K562 (cell line): ENCODE results near the gene LIPI. TPM values are rescaled to one million over a fixed set of nuclear protein-coding genes. Genes with fewer than 3 reads are reported as not detected.

Source experiments
- GATA2 ChIP-seq: sonication (generic); formaldehyde crosslinking; IDR thresholded peaks from 2 replicates; pipeline ENCODE4 v1.4.0; 2020; ENCODE audit warnings: mild to moderate bottlenecking, missing genetic modification reagents
- KHSRP ChIP-seq: fragments of 450-650 bp; IDR thresholded peaks from 2 replicates; pipeline ENCODE4 v1.6.1; 2017
- SRSF1 ChIP-seq: fragments of 200-400 bp; formaldehyde crosslinking; IDR thresholded peaks from 2 replicates; pipeline ENCODE4 v1.6.1; 2017; ENCODE audit warnings: mild to moderate bottlenecking, low read depth, low read length, moderate library complexity
- TGIF2 ChIP-seq: sonication (generic); formaldehyde crosslinking; IDR thresholded peaks from 2 replicates; pipeline ENCODE4 v1.8.1; 2022; ENCODE audit warnings: mild to moderate bottlenecking, missing genetic modification reagents, moderate library complexity
- ZNF24 ChIP-seq: fragments of 450-650 bp; IDR thresholded peaks from 2 replicates; pipeline ENCODE4 v1.6.1; 2016
- polyA plus RNA-seq, 8 experiments: library from polyadenylated mRNA; depleted of rRNA in 4 of 8; stranded (reverse) in 5 of 8; unstranded in 3 of 8; fragments of >200 nt; fragmentation: Nextera tagmentation in 2 of 8; fragmentation: Illumina TruSeq in 1 of 8; extraction: Ambion mirVana in 2 of 8; extraction: Trizol in 1 of 8; gene quantifications; 2 replicates each; pipeline versions ENCODE4 v1.2.1 to v1.2.3, GENCODE V29; 2011 to 2014; ENCODE audit warnings: inconsistent platforms in 1 of 8, missing spikeins in 1 of 8
- total RNA-seq, 7 experiments: library from RNA; depleted of rRNA in 6 of 7; stranded (reverse); fragments of >200 nt in 6 of 7; fragmentation: Illumina TruSeq in 2 of 7; extraction: Trizol in 2 of 7; gene quantifications; 2 replicates each; pipeline versions ENCODE4 v1.2.1 to v1.2.3, GENCODE V29; 2011 to 2021; ENCODE audit warnings: low replicate concordance in 1 of 7
- TF ChIP-seq, protein P1 (sequence below): fragments of 200-600 bp; sonication (generic); IDR thresholded peaks from one replicate; pipeline ENCODE4 v1.6.1; 2012; ENCODE audit warnings: mild to moderate bottlenecking, low read depth, low read length, inconsistent platforms
- TF ChIP-seq, protein P2 (sequence below): sonication (generic); formaldehyde crosslinking; IDR thresholded peaks from 2 replicates; pipeline ENCODE4 v1.9.0; 2022; ENCODE audit warnings: mild to moderate bottlenecking, missing genetic modification reagents

Gene LIPI
- total and polyA plus RNA-seq, 9 of the 15 experiments (the other 6 are each of a cell fraction or from before 2014, with no cell fraction given): not detected

DNA sequence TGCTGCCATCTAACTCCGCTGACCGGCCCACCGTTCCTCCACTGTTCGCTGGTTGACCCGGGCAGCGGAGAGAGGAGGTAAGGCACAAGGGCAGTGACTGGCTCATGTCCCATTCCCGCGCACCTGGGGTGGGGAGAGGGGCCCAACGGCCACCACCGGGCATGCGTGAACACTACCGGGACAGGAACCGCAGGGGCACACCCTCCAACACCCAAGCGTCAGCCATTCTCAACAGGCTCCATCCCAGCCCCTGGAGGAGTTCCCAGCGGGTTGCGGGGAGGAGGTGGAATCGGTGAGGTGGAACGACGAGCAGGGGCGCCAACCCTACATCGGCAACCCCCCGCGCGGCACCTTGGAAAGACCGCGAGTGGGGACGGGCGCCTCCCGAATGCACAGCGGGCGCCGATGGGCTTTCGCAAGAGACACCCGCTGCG lies 126.7 kb downstream of the LIPI start (continued):
- TF ChIP-seq, protein P1, sequence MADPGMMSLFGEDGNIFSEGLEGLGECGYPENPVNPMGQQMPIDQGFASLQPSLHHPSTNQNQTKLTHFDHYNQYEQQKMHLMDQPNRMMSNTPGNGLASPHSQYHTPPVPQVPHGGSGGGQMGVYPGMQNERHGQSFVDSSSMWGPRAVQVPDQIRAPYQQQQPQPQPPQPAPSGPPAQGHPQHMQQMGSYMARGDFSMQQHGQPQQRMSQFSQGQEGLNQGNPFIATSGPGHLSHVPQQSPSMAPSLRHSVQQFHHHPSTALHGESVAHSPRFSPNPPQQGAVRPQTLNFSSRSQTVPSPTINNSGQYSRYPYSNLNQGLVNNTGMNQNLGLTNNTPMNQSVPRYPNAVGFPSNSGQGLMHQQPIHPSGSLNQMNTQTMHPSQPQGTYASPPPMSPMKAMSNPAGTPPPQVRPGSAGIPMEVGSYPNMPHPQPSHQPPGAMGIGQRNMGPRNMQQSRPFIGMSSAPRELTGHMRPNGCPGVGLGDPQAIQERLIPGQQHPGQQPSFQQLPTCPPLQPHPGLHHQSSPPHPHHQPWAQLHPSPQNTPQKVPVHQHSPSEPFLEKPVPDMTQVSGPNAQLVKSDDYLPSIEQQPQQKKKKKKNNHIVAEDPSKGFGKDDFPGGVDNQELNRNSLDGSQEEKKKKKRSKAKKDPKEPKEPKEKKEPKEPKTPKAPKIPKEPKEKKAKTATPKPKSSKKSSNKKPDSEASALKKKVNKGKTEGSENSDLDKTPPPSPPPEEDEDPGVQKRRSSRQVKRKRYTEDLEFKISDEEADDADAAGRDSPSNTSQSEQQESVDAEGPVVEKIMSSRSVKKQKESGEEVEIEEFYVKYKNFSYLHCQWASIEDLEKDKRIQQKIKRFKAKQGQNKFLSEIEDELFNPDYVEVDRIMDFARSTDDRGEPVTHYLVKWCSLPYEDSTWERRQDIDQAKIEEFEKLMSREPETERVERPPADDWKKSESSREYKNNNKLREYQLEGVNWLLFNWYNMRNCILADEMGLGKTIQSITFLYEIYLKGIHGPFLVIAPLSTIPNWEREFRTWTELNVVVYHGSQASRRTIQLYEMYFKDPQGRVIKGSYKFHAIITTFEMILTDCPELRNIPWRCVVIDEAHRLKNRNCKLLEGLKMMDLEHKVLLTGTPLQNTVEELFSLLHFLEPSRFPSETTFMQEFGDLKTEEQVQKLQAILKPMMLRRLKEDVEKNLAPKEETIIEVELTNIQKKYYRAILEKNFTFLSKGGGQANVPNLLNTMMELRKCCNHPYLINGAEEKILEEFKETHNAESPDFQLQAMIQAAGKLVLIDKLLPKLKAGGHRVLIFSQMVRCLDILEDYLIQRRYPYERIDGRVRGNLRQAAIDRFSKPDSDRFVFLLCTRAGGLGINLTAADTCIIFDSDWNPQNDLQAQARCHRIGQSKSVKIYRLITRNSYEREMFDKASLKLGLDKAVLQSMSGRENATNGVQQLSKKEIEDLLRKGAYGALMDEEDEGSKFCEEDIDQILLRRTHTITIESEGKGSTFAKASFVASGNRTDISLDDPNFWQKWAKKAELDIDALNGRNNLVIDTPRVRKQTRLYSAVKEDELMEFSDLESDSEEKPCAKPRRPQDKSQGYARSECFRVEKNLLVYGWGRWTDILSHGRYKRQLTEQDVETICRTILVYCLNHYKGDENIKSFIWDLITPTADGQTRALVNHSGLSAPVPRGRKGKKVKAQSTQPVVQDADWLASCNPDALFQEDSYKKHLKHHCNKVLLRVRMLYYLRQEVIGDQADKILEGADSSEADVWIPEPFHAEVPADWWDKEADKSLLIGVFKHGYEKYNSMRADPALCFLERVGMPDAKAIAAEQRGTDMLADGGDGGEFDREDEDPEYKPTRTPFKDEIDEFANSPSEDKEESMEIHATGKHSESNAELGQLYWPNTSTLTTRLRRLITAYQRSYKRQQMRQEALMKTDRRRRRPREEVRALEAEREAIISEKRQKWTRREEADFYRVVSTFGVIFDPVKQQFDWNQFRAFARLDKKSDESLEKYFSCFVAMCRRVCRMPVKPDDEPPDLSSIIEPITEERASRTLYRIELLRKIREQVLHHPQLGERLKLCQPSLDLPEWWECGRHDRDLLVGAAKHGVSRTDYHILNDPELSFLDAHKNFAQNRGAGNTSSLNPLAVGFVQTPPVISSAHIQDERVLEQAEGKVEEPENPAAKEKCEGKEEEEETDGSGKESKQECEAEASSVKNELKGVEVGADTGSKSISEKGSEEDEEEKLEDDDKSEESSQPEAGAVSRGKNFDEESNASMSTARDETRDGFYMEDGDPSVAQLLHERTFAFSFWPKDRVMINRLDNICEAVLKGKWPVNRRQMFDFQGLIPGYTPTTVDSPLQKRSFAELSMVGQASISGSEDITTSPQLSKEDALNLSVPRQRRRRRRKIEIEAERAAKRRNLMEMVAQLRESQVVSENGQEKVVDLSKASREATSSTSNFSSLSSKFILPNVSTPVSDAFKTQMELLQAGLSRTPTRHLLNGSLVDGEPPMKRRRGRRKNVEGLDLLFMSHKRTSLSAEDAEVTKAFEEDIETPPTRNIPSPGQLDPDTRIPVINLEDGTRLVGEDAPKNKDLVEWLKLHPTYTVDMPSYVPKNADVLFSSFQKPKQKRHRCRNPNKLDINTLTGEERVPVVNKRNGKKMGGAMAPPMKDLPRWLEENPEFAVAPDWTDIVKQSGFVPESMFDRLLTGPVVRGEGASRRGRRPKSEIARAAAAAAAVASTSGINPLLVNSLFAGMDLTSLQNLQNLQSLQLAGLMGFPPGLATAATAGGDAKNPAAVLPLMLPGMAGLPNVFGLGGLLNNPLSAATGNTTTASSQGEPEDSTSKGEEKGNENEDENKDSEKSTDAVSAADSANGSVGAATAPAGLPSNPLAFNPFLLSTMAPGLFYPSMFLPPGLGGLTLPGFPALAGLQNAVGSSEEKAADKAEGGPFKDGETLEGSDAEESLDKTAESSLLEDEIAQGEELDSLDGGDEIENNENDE: no peak
- TF ChIP-seq TGIF2: no peak
- TF ChIP-seq SRSF1: no peak
- no peak for TF ChIP-seq ZNF24
- TF ChIP-seq, protein P2, sequence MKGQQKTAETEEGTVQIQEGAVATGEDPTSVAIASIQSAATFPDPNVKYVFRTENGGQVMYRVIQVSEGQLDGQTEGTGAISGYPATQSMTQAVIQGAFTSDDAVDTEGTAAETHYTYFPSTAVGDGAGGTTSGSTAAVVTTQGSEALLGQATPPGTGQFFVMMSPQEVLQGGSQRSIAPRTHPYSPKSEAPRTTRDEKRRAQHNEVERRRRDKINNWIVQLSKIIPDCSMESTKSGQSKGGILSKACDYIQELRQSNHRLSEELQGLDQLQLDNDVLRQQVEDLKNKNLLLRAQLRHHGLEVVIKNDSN (CRISPR knock-in tag): no peak
- no peak for TF ChIP-seq KHSRP
- TF ChIP-seq GATA2 (CRISPR knock-in tag): no peak
